NB4 (cell line): Measurements from ENCODE around the gene HLTF.
"Not testable (repeated sequence)": the region's sequence is repeated elsewhere in the genome, so short reads cannot be mapped to it uniquely, and the experiment has no call there.

Experiments
- DNase-seq: peaks from one replicate; pipeline ENCODE4 v3.0.0; 2010; ENCODE audit warnings: low read depth
- H3K4me3 ChIP-seq: one replicate; pipeline ENCODE4 v1.5.1; 2011; ENCODE audit warnings: mild to moderate bottlenecking, low read depth, low read length, moderate library complexity
- CTCF ChIP-seq: IDR thresholded peaks from one replicate; pipeline ENCODE4 v1.5.1; 2012; ENCODE audit warnings: low read depth, low read length
- MYC ChIP-seq: IDR thresholded peaks from 2 replicates; pipeline ENCODE4 v1.6.1; 2011; ENCODE audit warnings: low read depth, low read length
- POLR2A ChIP-seq: IDR thresholded peaks from 2 replicates; pipeline ENCODE4 v1.6.1; 2011; ENCODE audit warnings: mild to moderate bottlenecking; ENCODE audit not compliant: insufficient read length; ENCODE audit errors: extremely low read depth
- TF ChIP-seq, protein P1 (sequence below): IDR thresholded peaks from 2 replicates; pipeline ENCODE4 v1.6.1; 2011; ENCODE audit warnings: low read depth, low read length

Gene HLTF

GRCh38 chr3:149115114-149115513, 28.8 kb upstream of the HLTF start:
- no peak for DNase-seq
- TF ChIP-seq CTCF = no peak
- TF ChIP-seq MYC = no peak
- TF ChIP-seq, protein P1, sequence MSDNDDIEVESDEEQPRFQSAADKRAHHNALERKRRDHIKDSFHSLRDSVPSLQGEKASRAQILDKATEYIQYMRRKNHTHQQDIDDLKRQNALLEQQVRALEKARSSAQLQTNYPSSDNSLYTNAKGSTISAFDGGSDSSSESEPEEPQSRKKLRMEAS = no peak
- no peak for TF ChIP-seq POLR2A
- no peak overlapping the region for H3K4me3 ChIP-seq

DNA sequence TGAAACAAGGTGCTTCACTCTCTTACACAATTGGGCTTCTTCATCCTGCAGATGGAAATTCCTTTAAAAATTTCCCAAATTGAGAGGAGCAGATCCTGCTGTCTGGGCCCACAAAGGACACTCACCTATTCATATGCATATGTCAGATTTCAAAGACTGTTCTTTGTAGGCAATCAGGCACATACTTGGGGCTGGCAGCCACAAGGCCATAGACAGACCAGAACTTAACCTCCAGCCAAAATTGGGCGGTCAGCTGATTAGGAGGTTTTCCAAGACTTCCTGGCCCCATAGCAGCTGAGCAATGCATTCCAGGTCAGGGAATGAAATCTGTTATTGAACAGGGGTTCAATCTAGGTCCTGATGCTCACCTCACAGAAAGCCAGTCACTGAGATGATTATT, 28.1 kb upstream of the HLTF start:
- DNase-seq = no peak
- no peak for TF ChIP-seq POLR2A
- TF ChIP-seq MYC = no peak
- TF ChIP-seq CTCF = no peak
- TF ChIP-seq, protein P1 = no peak
- H3K4me3 ChIP-seq = no peak overlapping the region

DNA sequence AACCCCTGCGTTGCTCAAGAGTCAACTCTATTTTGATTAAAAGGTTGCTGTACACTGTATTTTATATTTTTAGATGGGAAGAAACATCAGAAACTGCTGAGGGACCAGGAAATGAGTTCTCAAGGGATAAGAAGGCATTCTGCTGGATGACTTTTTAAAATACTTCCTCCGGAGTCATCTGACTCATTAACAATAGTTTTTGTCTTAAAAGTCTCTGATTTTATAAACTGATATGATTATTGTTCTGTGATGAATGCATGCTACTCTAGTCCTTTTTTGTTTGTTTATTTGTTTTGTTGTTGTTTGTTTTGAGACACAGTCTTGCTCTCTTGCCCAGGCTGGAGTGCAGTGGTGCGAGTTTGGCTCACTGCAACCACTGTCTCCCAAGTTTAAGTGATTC, 18.2 kb upstream of the HLTF start:
- TF ChIP-seq CTCF (no peak), MYC (no peak), POLR2A (no peak)
- TF ChIP-seq, protein P1 = no peak
- no peak overlapping the region for H3K4me3 ChIP-seq

GRCh38 chr3:149101641-149102040, 15.3 kb upstream of the HLTF start:
- TF ChIP-seq MYC = no peak
- no peak for TF ChIP-seq POLR2A
- TF ChIP-seq, protein P1 = no peak
- TF ChIP-seq CTCF = no peak
- no peak overlapping the region for H3K4me3 ChIP-seq
- DNase-seq = no peak

More for the DNA sequence above, 18.2 kb upstream of the HLTF start:
- no peak for DNase-seq

DNA sequence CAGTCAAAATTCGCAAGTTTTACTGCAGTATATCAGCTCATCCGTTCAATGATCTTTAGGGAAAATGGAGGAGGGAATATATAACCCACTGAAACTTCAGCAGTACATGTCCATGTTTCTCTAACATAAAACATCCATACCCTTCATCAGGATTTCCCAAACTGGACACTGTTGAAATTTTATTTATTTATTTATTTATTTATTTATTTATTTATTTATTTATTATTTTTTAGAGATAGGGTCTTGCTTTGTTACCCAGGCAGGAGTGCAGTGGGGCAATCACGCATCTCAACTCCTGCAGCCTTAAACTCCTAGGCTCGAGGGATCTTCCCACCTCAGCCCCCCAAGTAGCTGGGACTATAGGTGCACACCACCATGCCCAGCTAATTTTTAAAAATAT, 14.8 kb upstream of the HLTF start:
- no peak overlapping the region for H3K4me3 ChIP-seq
- no peak for DNase-seq
- TF ChIP-seq CTCF (no peak), POLR2A (no peak), MYC (no peak)
- TF ChIP-seq, protein P1 = no peak

DNA sequence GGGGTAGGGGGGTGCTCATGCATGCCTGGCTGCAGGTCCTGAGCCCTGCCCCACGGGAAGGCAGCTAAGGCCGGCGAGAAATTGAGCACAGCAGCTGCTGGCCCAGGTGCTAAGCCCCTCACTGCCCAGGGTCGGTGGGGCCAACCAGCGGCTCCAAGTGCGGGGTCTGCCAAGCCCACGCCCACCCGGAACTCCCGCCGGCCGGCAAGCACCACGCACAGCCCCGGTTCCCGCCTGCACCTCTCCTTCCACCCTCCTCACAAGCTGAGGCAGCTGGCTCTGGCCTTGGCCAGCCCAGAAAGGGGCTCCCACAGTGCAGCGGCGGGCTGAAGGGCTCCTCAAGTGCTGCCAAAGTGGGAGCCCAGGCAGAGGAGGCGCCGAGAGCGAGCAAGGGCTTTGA, 11.7 kb upstream of the HLTF start:
- DNase-seq, H3K4me3 ChIP-seq: not testable (repeated sequence)
